ENCODE measurements around the gene KANK2.

Gene KANK2

DNA sequence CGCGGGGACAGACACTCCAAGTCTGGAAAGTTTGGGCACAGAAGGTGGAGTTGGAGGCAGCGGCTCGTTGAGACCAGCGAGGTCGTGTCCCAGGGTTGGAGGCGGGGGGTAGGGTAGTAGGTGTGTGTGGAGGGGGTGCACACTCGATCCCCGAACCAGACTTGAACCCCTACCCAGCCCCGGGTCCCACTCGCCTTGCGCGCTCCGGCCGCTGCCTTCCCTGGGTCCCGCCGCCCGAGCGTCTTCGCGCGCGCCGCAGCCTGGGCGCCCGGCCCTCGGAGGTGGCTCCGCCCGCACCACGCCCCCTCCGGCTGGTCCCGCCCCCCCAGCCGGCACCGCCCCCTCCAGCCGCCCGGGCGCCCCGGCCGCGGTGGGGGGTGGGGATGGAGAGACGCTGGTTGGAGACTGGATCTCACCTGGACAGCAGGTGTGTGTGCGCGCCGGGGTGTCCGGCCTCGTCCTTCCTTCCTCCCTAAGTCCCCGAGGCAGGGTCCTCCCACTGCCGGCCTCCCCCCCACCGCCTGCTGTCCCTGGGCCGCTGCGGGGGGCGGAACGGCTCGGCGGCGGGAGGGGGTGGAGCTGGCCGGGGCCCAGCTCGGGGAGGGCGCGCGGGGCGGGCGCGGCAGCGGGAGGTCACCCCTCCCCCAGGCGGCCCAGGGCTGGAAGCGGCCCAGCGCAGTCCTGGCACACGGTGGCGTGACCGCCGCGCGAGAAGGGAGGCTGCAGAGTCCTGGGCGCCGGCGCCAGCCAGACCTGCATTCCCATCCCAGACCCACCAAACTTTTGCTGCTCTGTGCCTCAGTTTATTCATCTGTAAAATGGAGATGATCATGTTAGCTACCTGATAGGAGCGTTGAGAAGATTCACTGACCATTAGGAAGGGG lies at the start of gene KANK2:
Gene KANK2 (minus strand): TSS at position 255 of the 884 bp plus-strand sequence. CDS start 3,034 bp downstream, outside the sequence.
- peak; percentile 55 for DNase-seq (ENCODE audit: low read depth)

DNA sequence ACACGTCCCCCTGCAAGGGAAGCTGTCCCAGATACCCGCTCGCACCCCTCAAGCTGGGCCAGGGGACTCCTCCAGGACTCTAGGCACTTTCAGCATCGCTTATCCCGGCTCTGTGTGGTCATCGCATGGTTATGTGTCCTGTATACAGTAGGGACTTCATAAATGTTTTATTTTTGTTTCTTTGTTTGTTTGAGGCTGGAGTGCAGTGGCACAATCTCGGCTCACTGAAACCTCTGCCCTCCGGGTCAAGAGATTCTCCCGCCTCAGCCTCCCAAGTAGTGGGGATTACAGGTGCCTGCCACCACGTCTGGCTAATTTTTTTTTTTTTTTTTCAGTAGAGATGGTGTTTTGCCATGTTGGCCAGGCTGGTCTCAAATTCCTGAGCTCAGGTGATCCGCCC lies 49.6 kb upstream of the KANK2 start:
- DNase-seq (ENCODE audit: low read depth): no peak

DNA sequence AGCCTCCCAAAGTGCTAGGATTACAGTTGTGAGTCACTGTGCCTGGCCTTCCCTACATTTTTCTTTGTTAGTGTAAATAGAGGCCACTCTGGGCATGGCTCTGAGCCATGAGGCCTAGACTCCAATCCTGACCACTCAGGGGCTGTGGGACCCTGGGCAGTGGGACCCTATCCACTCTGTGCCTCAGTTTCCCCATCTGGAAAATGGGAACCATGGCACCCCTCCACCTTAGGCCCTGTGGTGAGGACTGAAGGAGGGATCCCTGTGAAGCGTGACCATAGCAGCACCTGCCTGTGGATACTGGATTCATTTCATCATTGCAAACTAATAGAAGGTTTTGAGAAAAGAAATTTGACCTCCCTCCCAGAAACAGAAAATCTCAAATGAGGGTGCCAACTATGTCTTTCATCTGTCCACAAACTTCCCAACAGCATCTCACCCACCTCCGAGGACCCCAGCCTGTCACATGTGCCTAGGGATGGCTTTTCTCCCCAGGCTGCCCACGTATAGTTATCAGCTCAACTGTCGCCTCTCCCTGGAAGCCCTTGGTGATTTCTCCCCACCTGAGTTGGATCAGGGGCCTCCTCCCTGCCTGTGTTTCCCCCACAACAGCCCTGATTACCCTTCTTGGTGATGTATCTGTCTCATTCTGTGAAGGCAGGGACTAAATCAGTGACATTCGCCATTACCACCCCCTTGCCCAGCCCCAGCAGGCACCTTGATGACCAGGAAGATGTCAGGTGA lies 47.7 kb upstream of the KANK2 start:
- DNase-seq (ENCODE audit: low read depth): no peak

DNA sequence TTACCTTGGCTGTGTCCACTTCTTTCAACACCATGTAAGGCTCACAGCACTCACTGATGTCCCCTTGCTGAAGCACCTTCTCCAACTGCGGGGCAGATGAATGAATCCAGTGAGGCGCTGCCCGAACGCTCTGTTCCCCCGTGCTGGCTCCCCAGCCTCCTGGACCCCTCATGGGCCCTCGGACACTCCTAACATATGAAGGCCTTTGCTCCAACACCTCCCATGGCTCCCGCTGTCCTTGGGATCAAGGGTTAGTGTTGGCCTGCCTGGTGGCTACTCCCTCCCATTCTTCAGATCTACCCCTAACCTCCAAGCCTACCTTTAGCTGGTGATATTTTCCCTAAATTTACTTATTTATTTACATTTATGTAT lies 46.4 kb upstream of the KANK2 start:
- no peak for DNase-seq (ENCODE audit: low read depth)

DNA sequence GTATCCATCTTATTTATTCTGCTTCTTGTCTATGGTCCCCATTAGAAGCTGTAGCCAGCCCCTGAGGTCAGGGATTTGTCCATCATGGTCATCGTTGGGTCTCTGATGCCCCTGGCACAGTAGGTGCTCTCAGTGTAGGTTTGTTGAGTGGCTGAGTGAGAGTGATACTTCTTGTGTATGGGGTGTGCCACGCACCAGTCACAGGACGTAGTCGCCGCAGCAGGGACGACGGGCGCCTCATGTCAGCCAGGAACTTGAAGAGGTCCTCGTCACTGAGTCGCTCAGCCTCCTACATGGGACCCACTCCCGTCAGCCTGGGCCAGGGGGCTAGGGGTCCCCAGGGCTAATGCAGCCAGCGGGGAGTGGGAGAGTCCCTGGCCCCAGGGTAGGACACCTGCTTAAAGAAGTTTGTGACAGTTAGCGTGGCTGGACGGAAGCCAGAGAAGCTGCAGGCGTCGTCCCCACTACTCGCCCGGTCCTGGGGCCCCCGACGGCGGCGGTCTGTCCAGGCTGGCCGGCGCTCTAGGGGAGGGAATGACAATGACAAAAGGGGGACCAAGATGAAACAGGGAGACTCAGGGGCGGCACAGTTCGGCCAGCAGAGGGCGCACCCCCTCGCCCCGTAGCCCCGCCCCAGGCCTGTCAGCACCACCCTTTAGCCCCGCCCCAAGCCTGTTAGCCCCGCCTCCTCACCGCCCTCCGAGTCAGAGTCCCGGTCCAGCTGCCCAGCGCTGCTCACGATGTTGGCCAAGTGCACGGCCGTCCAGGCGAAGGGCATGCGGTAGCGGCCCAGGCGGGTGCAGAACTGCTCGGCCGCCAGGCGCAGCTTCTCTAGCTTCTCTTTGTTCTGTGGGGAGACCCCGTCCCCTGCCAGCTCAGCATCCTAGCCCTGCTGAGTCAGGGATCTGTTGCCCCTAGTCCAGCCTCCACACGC lies 45.8 kb upstream of the KANK2 start:
- peak; percentile 67 for DNase-seq (ENCODE audit: low read depth)

DNA sequence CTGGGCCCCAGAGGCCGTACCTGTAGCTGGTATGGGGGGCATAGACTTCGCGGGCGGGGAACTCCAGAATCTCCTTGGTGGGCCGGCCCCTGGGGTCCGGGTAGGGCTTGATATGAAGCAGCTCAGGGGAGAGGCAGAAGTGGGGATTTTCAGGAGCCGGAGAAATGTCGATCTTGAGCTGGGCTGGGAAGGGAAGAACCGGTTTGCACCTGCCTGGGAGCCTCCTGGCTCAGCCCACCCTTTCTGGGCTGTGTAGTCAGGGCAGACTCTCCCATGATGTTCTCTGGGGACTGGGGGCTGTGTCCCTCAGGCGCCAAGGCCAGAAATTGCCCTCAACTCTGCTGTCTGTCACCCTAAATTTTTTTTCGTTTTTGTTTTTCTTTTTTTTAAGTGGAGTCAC lies 44.7 kb upstream of the KANK2 start:
- DNase-seq (ENCODE audit: low read depth): no peak

DNA sequence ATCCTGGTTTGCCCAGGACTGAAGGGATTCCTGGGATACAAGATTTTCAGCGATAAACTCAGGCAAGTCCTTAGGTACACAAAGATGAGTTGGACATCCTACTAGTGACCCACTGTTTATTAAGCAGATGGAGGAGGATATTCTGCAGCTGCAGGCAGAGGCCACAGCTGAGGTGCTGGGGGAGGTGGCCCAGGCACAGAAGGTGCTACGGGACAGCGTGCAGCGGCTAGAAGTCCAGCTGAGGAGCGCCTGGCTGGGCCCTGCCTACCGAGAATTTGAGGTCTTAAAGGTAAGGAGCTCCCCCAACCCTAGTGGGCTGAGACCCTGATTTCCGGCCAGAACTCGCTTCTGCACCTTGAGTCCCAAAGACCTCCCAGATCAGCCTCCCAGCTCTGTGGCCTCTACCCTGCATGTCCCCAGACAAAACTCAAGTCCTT lies 42.7 kb upstream of the KANK2 start:
- no peak for DNase-seq (ENCODE audit: low read depth)

DNA sequence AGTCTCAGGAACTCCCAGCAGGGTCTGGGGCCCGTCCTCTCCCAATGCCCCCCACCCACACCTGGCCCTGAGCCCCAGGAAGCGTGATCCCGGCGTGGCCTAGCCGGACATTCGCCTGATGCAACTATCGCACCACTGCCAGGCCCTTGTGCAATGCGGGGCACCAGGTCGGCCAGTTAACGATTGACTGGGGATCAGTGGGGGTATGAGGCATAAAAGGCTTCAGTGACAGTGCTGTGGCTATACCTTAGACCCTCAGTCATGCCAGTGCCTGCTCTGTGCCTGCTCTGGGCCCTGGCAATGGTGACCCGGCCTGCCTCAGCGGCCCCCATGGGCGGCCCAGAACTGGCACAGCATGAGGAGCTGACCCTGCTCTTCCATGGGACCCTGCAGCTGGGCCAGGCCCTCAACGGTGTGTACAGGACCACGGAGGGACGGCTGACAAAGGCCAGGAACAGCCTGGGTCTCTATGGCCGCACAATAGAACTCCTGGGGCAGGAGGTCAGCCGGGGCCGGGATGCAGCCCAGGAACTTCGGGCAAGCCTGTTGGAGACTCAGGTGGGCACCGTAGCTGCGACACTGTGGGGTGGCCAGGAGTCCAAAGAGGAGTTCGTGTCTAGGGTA lies 42.1 kb upstream of the KANK2 start, which contains the start of gene ANGPTL8:
Gene ANGPTL8 (plus strand): TSS at position 243 of the 624 bp plus-strand sequence. CDS start 19 bp downstream, at position 262.
- no peak for DNase-seq (ENCODE audit: low read depth)

DNA sequence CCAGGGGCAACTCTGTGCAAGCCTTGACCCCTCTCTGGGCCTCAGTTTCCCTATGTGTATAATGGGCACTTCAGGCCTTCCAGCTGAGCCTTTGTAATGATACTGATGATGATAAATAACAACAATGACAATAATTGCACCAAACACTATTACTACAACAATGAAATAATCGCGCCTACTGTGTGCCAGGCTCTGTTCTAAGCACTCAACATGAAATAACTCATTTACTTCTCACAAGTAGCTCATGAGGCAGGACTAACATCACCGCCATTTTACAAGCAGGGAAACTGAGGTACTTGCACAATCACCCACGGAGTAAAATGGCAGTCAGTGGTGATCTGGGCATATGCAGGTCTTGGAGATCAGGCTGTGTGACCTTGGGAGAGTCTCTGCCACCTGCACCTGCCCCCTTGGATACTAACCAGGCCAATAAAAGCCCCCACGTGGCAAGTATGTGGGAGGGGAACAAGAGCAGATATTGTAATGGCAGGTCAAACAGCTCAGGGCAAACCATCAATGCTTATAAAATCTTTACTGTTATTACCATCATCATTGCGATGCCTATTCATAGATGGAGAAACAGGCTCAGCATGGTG lies 41.5 kb upstream of the KANK2 start:
- DNase-seq (ENCODE audit: low read depth): no peak

DNA sequence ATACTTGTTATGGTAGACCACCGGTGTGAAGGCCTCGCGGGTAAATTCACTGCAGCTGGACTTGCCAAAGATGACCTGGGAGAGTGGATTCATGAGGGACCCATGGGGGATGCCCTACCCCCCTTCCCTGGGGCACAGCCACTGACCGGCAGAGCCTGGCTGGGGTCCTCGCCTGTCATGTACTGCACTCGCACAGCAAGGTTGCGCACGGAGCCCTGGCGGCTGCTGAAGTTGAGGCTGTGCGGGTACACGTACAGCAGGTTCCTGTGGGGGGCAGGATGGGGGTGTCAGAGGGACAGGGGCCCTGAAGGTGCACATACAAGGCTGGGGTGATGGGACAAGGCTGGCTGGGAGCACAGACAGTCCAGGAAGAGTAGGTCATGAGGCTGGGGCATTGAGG lies 40.7 kb upstream of the KANK2 start:
- DNase-seq (ENCODE audit: low read depth): no peak

DNA sequence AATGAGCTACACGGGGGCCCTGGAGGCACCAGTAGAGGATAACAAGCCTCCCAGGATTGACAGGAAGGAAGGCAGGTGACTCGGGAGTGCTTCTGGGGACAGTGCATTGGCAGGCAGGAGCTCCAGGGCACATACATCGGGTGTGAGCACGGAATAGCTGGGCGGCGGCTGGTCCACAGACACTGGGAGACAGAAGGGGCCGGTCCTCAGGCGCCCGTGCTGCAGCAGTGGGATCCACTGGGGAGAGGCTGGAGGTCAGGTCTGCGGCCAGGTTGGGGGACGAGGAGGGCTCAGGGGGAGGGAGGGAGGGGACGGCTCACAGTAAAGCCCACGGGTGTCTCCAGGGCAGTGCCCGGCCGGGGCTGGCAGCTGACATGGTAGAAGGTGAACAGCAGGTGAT lies 40.0 kb upstream of the KANK2 start:
- DNase-seq (ENCODE audit: low read depth): no peak

DNA sequence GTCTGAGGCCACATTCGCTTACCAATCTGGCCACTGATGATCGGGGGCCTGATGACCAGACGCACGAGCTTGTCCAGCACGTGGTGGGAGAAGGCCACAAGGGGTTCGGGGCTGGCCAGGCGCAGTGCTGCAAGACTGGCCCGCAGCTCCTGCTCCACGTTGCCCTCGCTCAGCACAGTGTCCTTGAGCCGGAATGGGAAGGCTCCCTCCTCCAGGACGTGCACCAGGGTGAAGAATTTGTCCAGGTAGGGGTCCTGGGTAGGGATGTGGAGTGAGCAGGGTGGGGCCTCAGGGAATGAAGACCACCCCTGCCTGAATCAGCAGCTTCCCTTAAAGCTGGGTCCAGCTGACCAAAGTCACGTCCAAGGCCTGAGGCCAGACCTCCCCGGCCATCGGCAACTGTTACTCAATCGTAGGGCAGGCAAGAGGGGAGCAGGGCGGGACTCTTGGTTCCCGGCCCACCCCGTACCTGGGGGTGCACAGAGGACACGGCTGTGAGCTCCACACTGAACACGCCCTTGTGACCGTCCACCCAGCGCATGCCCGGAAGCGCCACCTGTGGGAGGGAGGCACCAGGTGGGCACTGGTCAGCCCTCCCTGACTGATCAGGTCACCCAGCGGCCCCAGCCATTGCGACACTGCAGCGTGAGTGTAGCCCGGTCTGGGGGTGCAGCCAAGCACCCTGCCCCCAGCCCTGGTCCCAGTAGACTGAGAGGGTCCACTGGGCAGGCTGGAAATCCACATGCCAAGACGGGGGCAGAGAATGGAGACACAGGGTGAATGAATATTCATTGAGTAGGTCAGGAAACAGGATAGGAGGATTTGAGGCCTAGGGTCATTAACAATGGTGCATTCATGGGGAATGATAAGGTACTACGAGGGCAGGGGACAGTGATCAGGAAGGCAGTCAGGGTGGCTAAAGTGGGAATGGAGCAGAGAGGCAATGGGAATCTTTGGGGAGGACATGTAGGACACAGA lies 39.3 kb upstream of the KANK2 start:
- DNase-seq (ENCODE audit: low read depth): no peak

DNA sequence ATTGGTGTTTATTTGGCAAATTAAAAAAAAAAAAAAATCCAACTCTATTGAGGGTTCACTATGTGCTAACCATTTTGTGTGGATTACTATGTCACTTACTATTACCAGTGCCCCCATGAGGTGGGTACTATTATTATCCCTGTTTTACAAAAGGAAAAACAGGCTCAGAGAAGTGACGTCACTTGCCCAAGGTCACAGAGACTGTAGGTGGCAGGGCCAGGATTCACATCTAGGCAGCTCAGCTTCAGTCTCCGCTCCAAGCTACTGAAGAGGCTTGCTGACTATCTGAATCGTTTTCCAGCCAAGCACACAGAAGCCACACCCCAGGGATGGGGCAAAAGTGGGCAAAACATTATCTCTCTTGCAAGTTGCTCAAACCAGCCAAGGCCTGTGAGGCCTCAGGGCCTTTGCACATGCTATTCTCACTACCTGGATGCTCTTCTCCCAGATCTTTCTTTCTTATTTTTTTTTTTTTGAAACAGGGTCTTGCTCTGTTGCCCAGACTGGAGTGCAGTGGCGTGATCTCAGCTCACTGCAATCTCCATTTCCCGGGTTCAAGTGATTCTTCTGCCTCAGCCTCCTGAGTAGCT lies 37.2 kb upstream of the KANK2 start:
- DNase-seq (ENCODE audit: low read depth): no peak

DNA sequence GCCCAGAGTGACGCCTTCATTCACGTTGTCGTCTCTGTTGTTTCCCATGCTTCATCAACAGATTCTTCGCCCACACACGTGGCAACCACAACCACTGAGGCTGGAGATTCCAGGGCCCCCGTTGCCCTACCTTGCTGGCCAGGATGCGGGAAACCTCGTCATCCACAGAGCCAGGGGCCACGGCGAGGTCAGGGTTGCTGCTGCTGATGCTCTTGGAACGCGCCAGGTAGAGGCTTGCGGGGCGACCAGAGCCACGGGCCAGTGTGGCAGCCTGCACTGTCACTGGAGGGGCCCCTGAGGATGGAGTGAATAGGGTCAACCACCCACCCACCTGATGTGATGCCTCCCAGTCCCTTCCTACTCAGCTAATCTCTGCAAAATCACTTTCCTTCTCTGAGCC lies 35.7 kb upstream of the KANK2 start:
- no peak for DNase-seq (ENCODE audit: low read depth)

DNA sequence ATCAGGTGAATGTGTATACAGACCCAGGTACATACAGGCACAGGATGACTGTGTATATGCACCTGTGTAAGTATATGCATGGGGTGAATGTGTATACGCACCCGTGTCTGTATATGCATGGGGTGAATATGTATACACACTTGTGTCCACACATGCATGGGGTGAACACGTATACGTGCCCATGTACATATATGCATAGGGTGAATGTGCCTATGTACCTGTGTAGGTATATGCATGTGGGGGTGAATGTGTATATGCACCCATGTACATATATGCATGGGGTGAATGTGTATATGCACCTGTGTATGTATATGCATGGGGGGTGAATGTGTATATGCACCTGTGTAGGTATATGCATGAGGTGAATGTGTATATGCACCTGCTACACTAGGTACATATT lies 35.2 kb upstream of the KANK2 start:
- DNase-seq (ENCODE audit: low read depth): no peak

DNA sequence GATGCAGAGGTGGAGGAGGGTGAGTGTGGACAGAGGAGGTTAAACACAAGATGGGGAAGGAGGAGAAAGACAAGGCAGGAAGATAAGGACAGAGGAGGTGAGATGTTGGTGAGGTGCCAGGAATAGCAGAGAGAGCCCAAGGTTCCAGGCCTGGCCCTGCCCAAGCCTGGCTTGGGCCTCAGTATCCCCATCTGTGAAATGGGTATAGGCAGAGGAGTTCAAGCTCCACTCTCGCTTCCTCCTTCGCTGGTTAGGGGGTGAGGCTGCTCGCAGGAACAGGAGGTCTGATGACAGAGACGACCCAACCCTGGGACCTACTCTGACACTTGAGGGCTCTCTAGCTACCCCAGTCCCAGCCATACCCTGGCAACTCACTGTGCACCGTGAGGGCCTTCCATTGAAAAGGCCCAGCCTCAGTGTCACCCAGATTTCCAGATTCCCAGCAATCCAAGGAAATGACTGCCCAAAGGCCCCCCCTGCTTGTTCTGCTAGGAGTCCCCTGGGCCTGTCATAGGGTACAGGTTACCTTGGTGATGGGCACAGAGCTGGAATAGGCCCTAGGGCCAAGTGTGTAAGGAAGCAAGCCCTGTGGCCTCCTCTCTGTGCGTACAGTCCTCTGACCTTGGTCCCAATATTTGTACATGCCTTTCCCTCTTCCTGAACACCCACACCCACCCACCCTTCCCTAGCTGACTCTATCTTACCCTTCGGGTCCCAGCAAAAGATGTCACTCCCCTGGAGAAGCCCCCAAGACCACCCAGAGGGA lies 33.5 kb upstream of the KANK2 start:
- no peak for DNase-seq (ENCODE audit: low read depth)

DNA sequence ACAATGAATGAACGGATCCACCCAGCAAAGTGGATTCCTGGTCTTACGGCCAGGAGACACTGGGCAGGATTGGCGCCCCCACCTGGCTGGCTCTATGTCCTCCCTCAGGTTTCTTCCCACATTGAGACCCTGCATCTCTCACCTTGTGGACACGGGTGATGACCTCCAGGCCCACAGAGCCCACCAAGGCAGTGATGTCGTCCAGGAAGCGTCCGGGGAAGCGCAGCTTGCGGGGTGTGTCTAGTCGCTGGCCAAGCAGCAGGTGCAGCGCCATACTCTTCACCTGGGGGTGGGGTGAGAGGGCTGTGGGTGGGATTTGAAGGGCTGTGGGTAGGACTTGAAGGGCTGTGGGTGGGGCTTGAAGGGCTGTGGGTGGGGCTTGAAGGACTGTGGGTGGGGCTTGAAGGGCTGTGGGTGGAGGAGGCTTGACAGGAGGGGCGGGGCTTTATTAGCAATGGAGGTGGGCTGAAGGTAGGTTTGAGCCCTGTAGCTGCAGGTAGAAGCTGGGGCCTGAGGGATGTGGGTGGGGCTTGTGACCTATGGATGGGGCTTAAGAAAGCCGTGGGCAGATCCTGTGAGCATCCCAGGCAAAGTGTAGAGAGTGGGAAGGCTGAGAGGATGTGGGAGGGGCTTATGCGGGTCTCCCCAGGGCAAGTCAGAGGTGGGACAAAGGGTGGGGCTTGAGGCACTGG lies 30.0 kb upstream of the KANK2 start:
- DNase-seq (ENCODE audit: low read depth): no peak

DNA sequence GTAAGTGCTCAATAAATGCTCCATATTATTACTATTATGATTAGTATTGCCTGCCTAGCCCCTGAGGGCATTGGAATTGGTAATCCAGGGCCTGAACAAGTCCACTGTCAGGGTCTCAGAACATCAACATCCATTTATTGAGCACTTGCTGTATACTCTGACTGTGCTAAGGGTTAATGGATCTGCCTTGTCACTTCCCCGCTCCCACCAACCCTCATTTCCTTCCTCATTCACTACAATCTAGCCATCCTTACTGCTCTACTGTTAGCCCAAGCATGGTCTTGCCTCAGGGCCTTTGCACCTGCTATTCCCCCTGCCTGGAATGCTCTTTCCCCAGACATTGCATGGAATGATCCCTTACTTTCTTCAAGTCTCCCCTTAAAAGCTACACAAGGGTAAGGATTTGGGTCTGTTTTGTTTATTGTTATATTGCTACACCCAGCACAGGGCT lies 29.4 kb upstream of the KANK2 start:
- DNase-seq (ENCODE audit: low read depth): no peak
